GM12801 (cell line): ENCODE data around the gene TEX13D.

Experiments used
- CTCF ChIP-seq: IDR thresholded peaks from one replicate; pipeline ENCODE4 v1.5.1; 2011; ENCODE audit warnings: control low read depth; ENCODE audit not compliant: insufficient read length; ENCODE audit errors: extremely low read depth

TEX13D gene

GRCh38 chrX:124358800-124359383 is 26.4 kb downstream of the TEX13D start:
- no peak for TF ChIP-seq CTCF

- no peak for TF ChIP-seq CTCF
Measured at GRCh38 chrX:124362072-124362471, 29.6 kb downstream of the TEX13D start.

DNA sequence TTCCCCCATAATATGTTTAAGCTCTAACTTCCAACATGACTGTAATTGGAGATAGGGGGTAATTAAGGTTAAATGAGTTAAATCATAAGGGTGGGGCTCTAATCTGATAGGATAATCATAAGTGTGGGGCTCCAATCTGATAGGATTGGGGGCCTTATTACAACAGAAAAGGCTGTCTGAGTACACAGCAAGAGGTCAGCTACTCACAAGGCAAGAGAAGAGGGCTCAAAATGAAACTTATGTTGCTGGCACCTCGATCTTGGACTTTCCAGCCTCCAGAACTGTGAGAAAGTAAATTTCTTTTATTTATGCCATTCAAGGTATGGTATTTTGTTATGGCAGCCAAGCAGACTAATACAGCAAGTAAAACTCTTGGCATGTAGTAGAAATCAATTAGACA is 30.3 kb downstream of the TEX13D start:
- TF ChIP-seq CTCF: no peak

- TF ChIP-seq CTCF: no peak
Measured at GRCh38 chrX:124369722-124370121, 37.3 kb downstream of the TEX13D start.

DNA sequence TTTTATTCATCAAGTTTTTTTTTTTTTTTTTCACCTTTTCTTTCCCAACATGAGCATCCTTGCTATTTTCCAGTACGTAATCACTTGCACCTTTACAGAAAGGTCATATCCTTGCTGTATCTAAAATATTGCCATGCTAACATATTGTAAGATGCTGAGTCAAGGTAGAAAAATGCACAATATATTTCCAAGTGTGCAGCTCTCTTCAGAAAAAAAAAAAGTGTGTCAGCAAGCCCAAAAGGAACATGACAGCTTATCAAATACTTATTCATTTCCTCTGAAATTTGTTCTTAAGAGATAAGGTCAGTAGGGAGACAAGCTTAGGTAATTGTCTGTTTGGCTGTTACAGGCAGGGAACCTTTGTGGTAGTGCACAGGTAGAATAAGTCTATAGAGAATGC is 40.9 kb downstream of the TEX13D start:
- no peak for TF ChIP-seq CTCF

GRCh38 chrX:124378643-124379042 is 46.2 kb downstream of the TEX13D start:
- no peak for TF ChIP-seq CTCF

GRCh38 chrX:124383354-124383753 is 50.9 kb downstream of the TEX13D start:
- no peak for TF ChIP-seq CTCF
